Superior temporal gyrus (tissue), 1 donor: ENCODE data around the gene ZNF749.
A peak's percentile ranks its signal among the peaks of the same experiment; 100 is the strongest.
"Not testable (repeated sequence)": the region's sequence is repeated elsewhere in the genome, so short reads cannot be mapped to it uniquely, and the experiment has no call there.

Experiments used
- DNase-seq: peaks from one replicate; pipeline ENCODE4 v3.0.0-alpha.2; 2016; ENCODE audit errors: extremely low spot score

The ZNF749 gene

DNA sequence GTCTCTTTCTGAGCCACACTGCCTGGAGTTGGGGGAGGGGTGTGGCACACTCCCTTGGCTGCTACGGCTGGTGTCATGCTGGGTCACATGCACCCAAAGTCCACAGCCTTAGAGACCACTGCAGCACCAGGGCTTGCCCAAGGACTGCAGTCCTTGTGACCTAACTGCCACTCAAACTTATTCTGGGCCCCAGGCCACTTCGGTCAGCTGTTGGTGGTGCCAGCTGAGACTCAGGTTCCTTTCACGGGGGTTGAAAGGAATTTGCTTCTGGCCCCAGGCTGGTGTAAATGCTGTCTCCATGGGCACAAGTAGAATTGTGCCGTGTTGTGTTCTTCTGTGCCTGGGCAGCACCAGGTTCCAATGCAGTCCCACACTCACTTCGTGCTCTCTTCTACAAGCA lies 31.4 kb downstream of the ZNF749 start:
- DNase-seq, result no peak

GRCh38 chr19:57473646-57474045 lies 38.5 kb downstream of the ZNF749 start:
- DNase-seq, result no peak

GRCh38 chr19:57477191-57478008 lies 42.3 kb downstream of the ZNF749 start, which contains the start of gene ZNF772:
Gene ZNF772 (minus strand): TSS chr19:57477566. CDS start chr19:57477309, 257 bp downstream.
- peak; percentile 99 for DNase-seq

GRCh38 chr19:57487477-57488298 lies 52.6 kb downstream of the ZNF749 start, which contains the start of gene ZNF419:
Gene ZNF419 (plus strand): TSS chr19:57487750. CDS start chr19:57487951, 201 bp downstream.
- DNase-seq, result peak; percentile 96

DNA sequence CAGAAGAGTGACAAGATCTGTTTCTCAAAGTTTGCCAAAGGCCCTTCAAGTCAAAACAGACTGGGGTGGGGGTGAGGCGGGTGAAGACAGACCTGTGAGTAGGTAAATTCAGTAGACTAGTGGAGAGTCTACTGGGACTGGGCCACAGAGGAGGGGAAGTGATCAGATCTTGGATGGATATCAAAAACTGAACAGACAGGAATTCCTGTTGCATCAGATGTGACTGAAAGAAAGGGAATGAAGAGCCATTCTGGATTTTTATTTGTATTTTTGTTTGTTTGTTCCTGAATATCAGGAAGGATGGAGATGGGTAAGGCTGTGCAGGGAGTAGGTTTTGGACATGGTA lies 53.1 kb downstream of the ZNF749 start:
- not testable (repeated sequence) for DNase-seq
